ENCODE measurements around the gene ALS2CL. TPM values are rescaled to one million over a fixed set of nuclear protein-coding genes. Genes with fewer than 3 reads are reported as not detected.

ALS2CL gene
- total and polyA plus RNA-seq, 7 experiments from 2014 or later, result 4.2 to 41.5 (median 30.3) TPM

DNA sequence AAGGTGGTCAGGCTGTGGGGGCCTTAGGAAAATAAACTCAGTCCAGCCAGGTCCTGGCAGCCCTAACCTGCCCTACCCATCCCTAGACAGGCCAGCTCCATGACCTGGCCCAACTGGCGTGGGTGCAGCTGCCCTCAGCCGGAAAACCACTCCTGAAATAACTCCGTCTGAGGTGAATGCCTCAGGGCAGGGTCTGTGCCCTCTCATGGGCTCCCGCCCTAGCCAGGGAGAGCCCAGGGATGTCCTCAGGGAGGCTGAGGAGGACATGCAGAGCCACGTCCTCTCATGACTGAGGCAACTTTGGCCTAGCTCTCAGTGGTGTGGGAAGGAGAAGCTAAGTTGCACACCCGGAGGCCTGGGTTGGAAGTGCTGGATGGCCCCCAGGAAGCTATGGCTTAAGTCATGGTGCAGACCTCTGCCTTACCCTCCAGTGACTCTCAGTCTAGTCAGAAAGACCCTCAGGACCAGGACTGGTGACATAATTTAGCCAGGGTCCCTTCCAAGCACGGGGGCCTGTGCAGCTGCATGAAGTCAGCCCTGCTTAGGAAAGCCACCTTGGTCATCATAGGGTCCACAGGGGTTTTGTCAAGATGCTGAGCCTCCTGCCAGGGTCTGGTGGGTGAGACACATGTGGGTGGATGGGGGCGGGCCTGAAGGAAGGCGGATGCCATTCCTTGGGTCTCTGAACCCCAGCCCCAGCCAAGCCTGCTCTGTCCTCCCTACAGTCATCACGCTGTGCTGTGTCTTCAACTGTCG is 15.1 kb upstream of the ALS2CL start:
- POLR2A ChIA-PET, result no interaction called here
- H3K4me1 ChIP-seq (ENCODE audit: control insufficient read depth in 2 of 2, insufficient read depth in 2 of 2, low read length in 2 of 2), result no peaks in the 10 kb centered on the region
- no peak overlapping the region for H3K4me3 ChIP-seq (ENCODE audit: low read length)
- H3K9me3 ChIP-seq (ENCODE audit: control insufficient read depth in 2 of 3, low read length in 3 of 3), result no peaks in the 10 kb centered on the region
- CTCF ChIA-PET, result interaction anchor here (1.4 to 2.3 kb wide), 2 partner anchors 9 to 186 kb away, joined by 4 to 10 read pairs; no protein-coding TSS in a partner anchor
- Mint-ChIP-seq H3K4me1 (peaks cover 0 to 5% (median 0%) of the 10 kb centered on the region in 7 donors), H3K27me3 (peaks cover 0 to 3% (median 0%) of the 10 kb centered on the region in 5 donors), H3K4me3 (no peak overlapping the region), H3K9me3 (peaks cover 0 to 2% (median 0%) of the 10 kb centered on the region in 11 donors), H3K36me3 (peaks cover 0 to 8% (median 4%) of the 10 kb centered on the region in 5 donors), H3K27ac (no peak overlapping the region)
- H3K36me3 ChIP-seq (ENCODE audit: control insufficient read depth in 2 of 3, insufficient read depth in 3 of 3, low read length in 3 of 3), result peaks cover 0 to 17% (median 0%) of the 10 kb centered on the region in 3 experiments
- H3K27me3 ChIP-seq (ENCODE audit: control insufficient read depth in 2 of 2, insufficient read depth in 2 of 2, low read length in 2 of 2), result no peaks in the 10 kb centered on the region
- intact Hi-C loops (cut with micrococcal nuclease), result loop anchor here in 1 of 2 donors (5.0 kb wide), 1 partner anchor 769 kb away; the partner anchor contains the start of gene SCAP
- DNase-seq (no peak), ATAC-seq (no peak)
- H3K27ac ChIP-seq (ENCODE audit: low read depth, low read length), result no peak overlapping the region

DNA sequence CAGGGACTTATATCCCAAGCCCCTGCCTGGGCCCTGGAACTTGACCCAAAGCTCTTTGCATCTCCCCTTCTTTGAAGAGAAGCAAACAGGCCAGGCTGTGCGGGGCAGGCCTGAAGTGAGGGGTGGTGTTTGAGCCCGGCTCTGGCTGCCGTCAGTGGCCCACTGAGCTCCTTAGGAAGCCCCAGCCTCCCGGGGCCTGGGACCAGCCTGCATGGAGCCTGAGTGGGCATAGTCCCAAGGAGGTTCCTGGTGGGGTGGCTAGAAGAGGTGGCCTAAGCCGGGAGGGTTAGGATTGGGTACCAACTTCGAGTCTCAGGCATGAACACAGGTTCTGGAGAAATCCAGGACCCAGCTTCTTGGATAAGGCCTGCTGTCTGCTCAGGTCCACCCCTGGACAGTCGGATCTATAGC is 14.1 kb upstream of the ALS2CL start:
- H3K9me3 ChIP-seq (ENCODE audit: control insufficient read depth in 2 of 3, low read length in 3 of 3), result no peaks in the 10 kb centered on the region
- H3K27me3 Mint-ChIP-seq, result peaks cover 0 to 6% (median 0%) of the 10 kb centered on the region in 5 donors
- H3K4me1 ChIP-seq (ENCODE audit: control insufficient read depth in 2 of 2, insufficient read depth in 2 of 2, low read length in 2 of 2), result no peaks in the 10 kb centered on the region
- ChIA-PET POLR2A (interaction anchor here (0.7 kb wide), 1 partner anchor 15 kb away, joined by 3 read pairs; no protein-coding TSS in a partner anchor), CTCF (interaction anchor here (0.6 to 2.3 kb wide), 3 partner anchors 8 to 187 kb away, joined by 3 to 10 read pairs (median 4); no protein-coding TSS in a partner anchor)
- peaks cover 0 to 17% (median 0%) of the 10 kb centered on the region in 3 experiments for H3K36me3 ChIP-seq (ENCODE audit: control insufficient read depth in 2 of 3, insufficient read depth in 3 of 3, low read length in 3 of 3)
- H3K9me3 Mint-ChIP-seq, result peaks cover 0 to 2% (median 0%) of the 10 kb centered on the region in 11 donors
- peaks cover 0 to 9% (median 5%) of the 10 kb centered on the region in 7 donors for H3K4me1 Mint-ChIP-seq
- DNase-seq (no peak), ATAC-seq (no peak)
- H3K36me3 Mint-ChIP-seq, result peaks cover 0 to 8% (median 4%) of the 10 kb centered on the region in 5 donors
- no peaks in the 10 kb centered on the region for H3K27me3 ChIP-seq (ENCODE audit: control insufficient read depth in 2 of 2, insufficient read depth in 2 of 2, low read length in 2 of 2)
- H3K27ac Mint-ChIP-seq, result no peak overlapping the region
- intact Hi-C loops (cut with micrococcal nuclease), result loop anchor here in 1 of 2 donors (5.0 kb wide), 1 partner anchor 770 kb away; the partner anchor contains the start of gene SCAP
- H3K27ac ChIP-seq (ENCODE audit: low read depth, low read length), result no peak overlapping the region
- no peak overlapping the region for H3K4me3 ChIP-seq (ENCODE audit: low read length)
- H3K4me3 Mint-ChIP-seq, result no peak overlapping the region

DNA sequence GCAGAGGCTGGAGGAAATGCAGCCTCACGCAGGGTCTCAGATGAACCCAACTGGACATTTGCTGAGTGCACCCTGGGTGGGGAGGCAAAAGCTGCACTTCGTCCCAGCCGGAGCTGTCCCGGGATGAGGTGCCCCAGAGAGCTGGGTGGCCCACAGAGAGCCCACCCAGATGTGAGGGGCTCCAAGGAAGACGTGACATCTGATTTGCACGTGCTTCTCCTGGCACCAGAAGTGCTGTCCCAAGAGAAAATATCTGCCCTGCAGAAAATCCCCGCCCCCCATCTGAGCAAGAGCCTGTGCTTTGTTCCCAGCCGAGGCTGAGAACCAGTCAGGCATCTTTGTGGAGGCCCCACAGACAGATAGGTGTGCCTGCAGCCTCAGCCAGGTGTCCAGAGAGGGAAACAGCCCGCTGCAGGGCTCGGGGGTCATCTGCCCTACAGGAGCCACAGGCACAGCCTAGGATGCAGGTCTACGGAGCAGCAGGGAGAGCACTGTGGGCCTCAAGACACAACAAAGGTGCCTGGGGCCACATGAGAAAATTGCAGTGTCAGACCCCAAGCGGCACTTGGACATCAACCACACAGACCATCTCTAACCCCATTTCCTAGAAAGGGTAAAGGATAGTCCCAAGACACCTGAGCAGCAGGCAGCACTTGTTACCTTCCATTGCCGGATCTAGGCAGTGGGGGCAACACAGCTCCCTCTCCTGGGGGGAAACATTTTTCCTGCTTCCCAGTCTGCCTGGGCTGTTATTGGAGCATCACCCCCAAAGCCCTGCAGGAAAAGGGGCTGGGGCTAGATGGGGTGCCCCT is 13.5 kb upstream of the ALS2CL start:
- Histone ChIP-seq H3K36me3 (ENCODE audit: control insufficient read depth in 2 of 3, insufficient read depth in 3 of 3, low read length in 3 of 3) (peaks cover 0 to 17% (median 0%) of the 10 kb centered on the region in 3 experiments), H3K9me3 (ENCODE audit: control insufficient read depth in 2 of 3, low read length in 3 of 3) (no peaks in the 10 kb centered on the region), H3K4me1 (ENCODE audit: control insufficient read depth in 2 of 2, insufficient read depth in 2 of 2, low read length in 2 of 2) (peaks cover 0 to 4% of the 10 kb centered on the region in 2 donors), H3K27me3 (ENCODE audit: control insufficient read depth in 2 of 2, insufficient read depth in 2 of 2, low read length in 2 of 2) (no peaks in the 10 kb centered on the region), H3K27ac (ENCODE audit: low read depth, low read length) (no peak overlapping the region), H3K4me3 (ENCODE audit: low read length) (no peak overlapping the region)
- CTCF ChIA-PET, result interaction anchor here (0.6 to 2.3 kb wide), 3 partner anchors 123 to 291 kb away, joined by 3 to 10 read pairs (median 4); no protein-coding TSS in a partner anchor
- Mint-ChIP-seq H3K27ac (no peak overlapping the region), H3K36me3 (peaks cover 0 to 8% (median 4%) of the 10 kb centered on the region in 5 donors), H3K27me3 (peaks cover 0 to 12% (median 0%) of the 10 kb centered on the region in 5 donors), H3K4me1 (peaks cover 0 to 15% (median 11%) of the 10 kb centered on the region in 7 donors), H3K9me3 (peaks cover 0 to 3% (median 0%) of the 10 kb centered on the region in 11 donors), H3K4me3 (no peak overlapping the region)
- POLR2A ChIA-PET, result interaction anchor here (0.7 kb wide), 1 partner anchor 15 kb away, joined by 3 read pairs; no protein-coding TSS in a partner anchor
- no peak for ATAC-seq
- intact Hi-C loops (cut with micrococcal nuclease), result loop anchor here in 1 of 2 donors (5.0 kb wide), 1 partner anchor 770 kb away; the partner anchor contains the start of gene SCAP
- no peak for DNase-seq

DNA sequence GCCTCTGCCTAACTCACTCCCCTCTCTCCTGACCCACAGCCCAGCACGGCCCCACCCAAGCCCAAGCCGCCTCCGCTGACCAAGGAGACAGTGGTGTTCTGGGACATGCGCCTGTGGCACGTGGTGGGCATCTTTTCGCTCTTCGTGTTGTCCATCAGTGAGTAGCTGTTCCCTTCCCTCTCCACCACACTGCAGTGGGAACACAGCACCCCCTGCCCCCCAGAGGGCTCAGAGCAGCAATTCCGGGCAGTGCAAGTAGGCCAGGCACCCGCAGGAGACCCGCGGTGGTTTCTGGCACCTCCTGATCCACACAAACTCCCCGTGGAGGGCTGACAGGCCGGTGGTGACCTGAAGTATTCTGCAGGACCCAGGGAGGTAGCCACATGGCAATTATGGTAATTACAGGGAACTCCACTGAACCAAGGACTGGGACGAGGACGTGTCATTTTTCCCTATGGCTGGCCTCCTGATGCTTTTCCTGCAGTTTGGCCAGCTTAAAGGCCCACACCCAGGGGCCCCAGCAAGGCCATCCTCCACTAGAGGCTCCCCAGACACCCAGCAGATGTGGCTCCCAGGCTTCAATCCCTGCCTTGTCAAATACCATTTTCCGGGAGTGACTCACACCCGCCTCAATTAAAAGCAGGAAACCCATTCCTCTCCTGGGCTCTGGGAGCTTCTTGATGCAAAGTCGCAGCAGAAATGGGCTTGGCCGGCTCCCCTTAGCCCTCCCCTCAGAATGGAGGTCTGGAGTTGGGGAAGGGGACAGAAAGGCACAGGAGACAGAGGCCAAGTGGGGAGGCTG is 12.5 kb upstream of the ALS2CL start:
- Mint-ChIP-seq H3K36me3 (peaks cover 0 to 8% (median 4%) of the 10 kb centered on the region in 5 donors), H3K9me3 (peaks cover 0 to 3% (median 0%) of the 10 kb centered on the region in 11 donors), H3K27me3 (peaks cover 0 to 17% (median 0%) of the 10 kb centered on the region in 5 donors), H3K27ac (peak overlapping the region in 1 of 9 donors; percentile 56), H3K4me3 (peak overlapping the region in 1 of 10 donors; percentile 27), H3K4me1 (peaks cover 0 to 21% (median 17%) of the 10 kb centered on the region in 7 donors)
- Histone ChIP-seq H3K4me3 (ENCODE audit: low read length) (no peak overlapping the region), H3K27ac (ENCODE audit: low read depth, low read length) (no peak overlapping the region), H3K36me3 (ENCODE audit: control insufficient read depth in 2 of 3, insufficient read depth in 3 of 3, low read length in 3 of 3) (peaks cover 0 to 17% (median 0%) of the 10 kb centered on the region in 3 experiments), H3K27me3 (ENCODE audit: control insufficient read depth in 2 of 2, insufficient read depth in 2 of 2, low read length in 2 of 2) (no peaks in the 10 kb centered on the region), H3K4me1 (ENCODE audit: control insufficient read depth in 2 of 2, insufficient read depth in 2 of 2, low read length in 2 of 2) (peaks cover 0 to 10% of the 10 kb centered on the region in 2 donors), H3K9me3 (ENCODE audit: control insufficient read depth in 2 of 3, low read length in 3 of 3) (no peaks in the 10 kb centered on the region)
- ChIA-PET POLR2A (no interaction called here), CTCF (interaction anchor here (0.6 to 1.5 kb wide), 9 partner anchors 9 to 674 kb away, joined by 3 to 6 read pairs (median 4); partner anchors contain the start of gene PTPN23)
- intact Hi-C loops (cut with micrococcal nuclease), result loop anchor here (1.0 to 5.0 kb wide), 7 partner anchors 189 to 771 kb away; partner anchors contain the start of gene SCAP (in 1 of the 2)
- no peak for DNase-seq
- ATAC-seq, result no peak

DNA sequence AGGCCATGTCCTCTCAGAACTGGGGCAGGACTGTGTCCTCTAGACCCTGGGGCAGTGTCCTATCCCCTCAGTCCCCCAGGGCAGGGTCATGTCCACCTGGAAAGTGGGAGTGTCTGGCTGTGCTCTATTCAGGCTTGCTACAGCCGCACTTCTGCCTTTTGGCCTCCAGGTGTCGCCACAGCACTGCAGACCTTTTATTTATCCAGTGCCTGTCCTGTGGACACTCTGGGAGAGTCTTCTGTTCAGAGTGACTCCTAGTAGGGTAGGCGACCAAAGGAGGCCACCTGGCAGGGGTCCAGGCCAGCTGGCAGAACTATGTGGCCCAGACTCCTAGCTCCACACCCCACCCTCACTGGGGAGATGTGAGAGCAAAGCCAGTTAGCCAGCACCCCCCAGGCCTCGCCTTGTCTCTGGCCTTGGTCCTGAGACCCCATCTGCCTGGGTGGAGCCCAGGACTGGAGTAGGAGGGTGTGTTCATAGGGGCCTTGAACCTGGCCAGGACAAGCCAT is 11.6 kb upstream of the ALS2CL start:
- Histone ChIP-seq H3K27me3 (ENCODE audit: control insufficient read depth in 2 of 2, insufficient read depth in 2 of 2, low read length in 2 of 2) (no peaks in the 10 kb centered on the region), H3K27ac (ENCODE audit: low read depth, low read length) (no peak overlapping the region), H3K4me3 (ENCODE audit: low read length) (no peak overlapping the region), H3K36me3 (ENCODE audit: control insufficient read depth in 2 of 3, insufficient read depth in 3 of 3, low read length in 3 of 3) (peaks cover 0 to 10% (median 0%) of the 10 kb centered on the region in 3 experiments), H3K9me3 (ENCODE audit: control insufficient read depth in 2 of 3, low read length in 3 of 3) (no peaks in the 10 kb centered on the region), H3K4me1 (ENCODE audit: control insufficient read depth in 2 of 2, insufficient read depth in 2 of 2, low read length in 2 of 2) (peaks cover 0 to 19% of the 10 kb centered on the region in 2 donors)
- DNase-seq (peak; percentile 45 to 71 (median 63)), ATAC-seq (peak; percentile 87)
- H3K4me3 Mint-ChIP-seq, result no peak overlapping the region
- H3K9me3 Mint-ChIP-seq, result peaks cover 0 to 3% (median 0%) of the 10 kb centered on the region in 11 donors
- intact Hi-C loops (cut with micrococcal nuclease), result loop anchor here (1.0 to 5.0 kb wide), 7 partner anchors 190 to 772 kb away; partner anchors contain the start of gene SCAP (in 1 of the 2)
- H3K36me3 Mint-ChIP-seq, result peaks cover 0 to 8% (median 4%) of the 10 kb centered on the region in 5 donors
- H3K27me3 Mint-ChIP-seq, result peaks cover 0 to 25% (median 0%) of the 10 kb centered on the region in 5 donors
- H3K4me1 Mint-ChIP-seq, result peaks cover 0 to 29% (median 20%) of the 10 kb centered on the region in 7 donors
- H3K27ac Mint-ChIP-seq, result peak overlapping the region in 1 of 9 donors; percentile 36
- POLR2A ChIA-PET, result no interaction called here
- CTCF ChIA-PET, result interaction anchor here (0.6 to 1.5 kb wide), 10 partner anchors 8 to 675 kb away, joined by 3 to 6 read pairs (median 4); partner anchors contain the start of gene PTPN23
